HFFc6 (cell line): ENCODE data around the gene PCSK1N. TPM values are rescaled to one million over a fixed set of nuclear protein-coding genes. Genes with fewer than 3 reads are reported as not detected.
"Not testable (repeated sequence)": the region's sequence is repeated elsewhere in the genome, so short reads cannot be mapped to it uniquely, and the experiment has no call there.

Experiments
- DNase-seq: peaks from one replicate; pipeline ENCODE4 v3.0.0-alpha.2; 2018
- H3K27ac Mint-ChIP-seq: 2 replicates; pipeline ENCODE4 v1.8.0; 2020; ENCODE audit warnings: mild to moderate bottlenecking, mixed read lengths
- H3K27me3 Mint-ChIP-seq: 2 replicates; pipeline ENCODE4 v1.8.0; 2021; ENCODE audit warnings: mild to moderate bottlenecking, moderate library complexity, mixed read lengths; ENCODE audit not compliant: insufficient read depth
- H3K36me3 Mint-ChIP-seq: 2 replicates; pipeline ENCODE4 v1.8.0; 2021; ENCODE audit warnings: low read depth, mixed read lengths
- H3K4me1 Mint-ChIP-seq: 2 replicates; pipeline ENCODE4 v1.8.0; 2020; ENCODE audit warnings: low read depth, mixed read lengths
- H3K4me3 Mint-ChIP-seq: 2 replicates; pipeline ENCODE4 v1.8.0; 2020; ENCODE audit warnings: mild to moderate bottlenecking, moderate library complexity, mixed read lengths
- H3K9me3 Mint-ChIP-seq: 2 replicates; pipeline ENCODE4 v1.8.0; 2020; ENCODE audit warnings: mild to moderate bottlenecking, mixed read lengths
- CTCF ChIP-seq: fragments of 200-600 bp; sonication (generic); IDR thresholded peaks from 2 replicates; pipeline ENCODE4 v1.5.0; 2021; ENCODE audit warnings: antibody characterized with exemption, mild to moderate bottlenecking
- long read RNA-seq: library from polyadenylated mRNA; unstranded; transcript quantifications from one replicate; pipeline ENCODE4 v2.0.0, GENCODE V29; 2019
- total RNA-seq, 6 experiments: library from RNA; stranded (reverse); fragmentation: NEBNext Ultra II Directional; extraction: Animal tissue kit (Norgen Biotek cat#: 25700); gene quantifications; 2 replicates in 1 of 6; 3 replicates in 5 of 6; pipeline ENCODE4 v1.2.3, GENCODE V29; 2021

The PCSK1N gene
- not detected for total RNA-seq
- long read RNA-seq = 0 reads

- Mint-ChIP-seq H3K4me1 (no peaks in the 10 kb centered on the region; the same call in 1 of the 2 replicates), H3K36me3 (no peaks in the 10 kb centered on the region), H3K4me3 (no peak within 1 kb of the TSS; the same call in 1 of the 2 replicates), H3K27me3 (peaks cover 31% of the 10 kb centered on the region), H3K27ac (no peak within 1 kb of the TSS), H3K9me3 (no peaks in the 10 kb centered on the region)
- DNase-seq = no peak
- TF ChIP-seq CTCF = no peak
Measured at GRCh38 chrX:48835524-48836329, at the start of gene PCSK1N. Gene PCSK1N, minus strand, starts transcription at chrX:48835610. Its CDS starts 78 bp downstream, at chrX:48835532.

GRCh38 chrX:48883729-48884128 is 48.3 kb upstream of the PCSK1N start:
- Mint-ChIP-seq H3K27ac (no peak overlapping the region), H3K4me1 (no peaks in the 10 kb centered on the region), H3K4me3 (no peak overlapping the region), H3K9me3 (no peaks in the 10 kb centered on the region), H3K27me3 (peaks cover 2% of the 10 kb centered on the region), H3K36me3 (no peaks in the 10 kb centered on the region)
- no peak for DNase-seq
- TF ChIP-seq CTCF = no peak

GRCh38 chrX:48876944-48877343 is 41.5 kb upstream of the PCSK1N start:
- H3K27me3 Mint-ChIP-seq = peaks cover 16% of the 10 kb centered on the region; the same call in 1 of the 2 replicates

GRCh38 chrX:48872017-48872416 is 36.6 kb upstream of the PCSK1N start:
- H3K27me3 Mint-ChIP-seq = peaks cover 16% of the 10 kb centered on the region
- DNase-seq, H3K27ac Mint-ChIP-seq: not testable (repeated sequence)

More at GRCh38 chrX:48876944-48877343, 41.5 kb upstream of the PCSK1N start:
- H3K4me3 Mint-ChIP-seq, H3K36me3 Mint-ChIP-seq, H3K4me1 Mint-ChIP-seq, H3K9me3 Mint-ChIP-seq, H3K27ac Mint-ChIP-seq, DNase-seq: not testable (repeated sequence)

GRCh38 chrX:48864210-48864609 is 28.8 kb upstream of the PCSK1N start:
- Mint-ChIP-seq H3K36me3 (no peaks in the 10 kb centered on the region), H3K27ac (no peak overlapping the region), H3K4me3 (no peak overlapping the region), H3K27me3 (peaks cover 15% of the 10 kb centered on the region), H3K4me1 (peaks cover 19% of the 10 kb centered on the region), H3K9me3 (no peaks in the 10 kb centered on the region)
- DNase-seq = peak; percentile 13
- TF ChIP-seq CTCF = no peak

More at GRCh38 chrX:48872017-48872416, 36.6 kb upstream of the PCSK1N start:
- peaks cover 11% of the 10 kb centered on the region for H3K4me1 Mint-ChIP-seq
- H3K36me3 Mint-ChIP-seq, H3K4me3 Mint-ChIP-seq, H3K9me3 Mint-ChIP-seq: not testable (repeated sequence)

GRCh38 chrX:48854898-48855297 is 19.5 kb upstream of the PCSK1N start:
- H3K4me3 Mint-ChIP-seq = no peak overlapping the region
- peaks cover 24% of the 10 kb centered on the region for H3K27me3 Mint-ChIP-seq
- H3K4me1 Mint-ChIP-seq = peaks cover 6% of the 10 kb centered on the region; the same call in 1 of the 2 replicates
- DNase-seq = no peak
- peak; percentile 35; the same call in 1 of the 2 replicates for TF ChIP-seq CTCF
- H3K9me3 Mint-ChIP-seq = no peaks in the 10 kb centered on the region
- H3K36me3 Mint-ChIP-seq = no peaks in the 10 kb centered on the region; the same call in 1 of the 2 replicates
- H3K27ac Mint-ChIP-seq = no peak overlapping the region

GRCh38 chrX:48854121-48854804 is 18.9 kb upstream of the PCSK1N start:
- peaks cover 23% of the 10 kb centered on the region for H3K27me3 Mint-ChIP-seq
- not testable (repeated sequence) for H3K9me3 Mint-ChIP-seq, DNase-seq, H3K4me3 Mint-ChIP-seq, H3K27ac Mint-ChIP-seq, H3K36me3 Mint-ChIP-seq, H3K4me1 Mint-ChIP-seq

- DNase-seq, H3K4me3 Mint-ChIP-seq, H3K4me1 Mint-ChIP-seq, H3K27ac Mint-ChIP-seq, H3K9me3 Mint-ChIP-seq, H3K36me3 Mint-ChIP-seq: not testable (repeated sequence)
- H3K27me3 Mint-ChIP-seq = peaks cover 23% of the 10 kb centered on the region
Measured at GRCh38 chrX:48853494-48853893, 18.1 kb upstream of the PCSK1N start.
